Measurements from ENCODE around the gene ABCD3. TPM values are rescaled to one million over a fixed set of nuclear protein-coding genes. Genes with fewer than 3 reads are reported as not detected.

The ABCD3 gene
- total and polyA plus RNA-seq, 2 donors (not counting 1 experiment from before 2014, with no cell fraction given): 26.4 to 34.0 TPM

GRCh38 chr1:94456736-94457135, 38.5 kb downstream of the ABCD3 start:
- Histone ChIP-seq H4K20me1 (ENCODE audit: control insufficient read depth, extremely low read depth, insufficient read depth, low read length) (no peaks in the 10 kb centered on the region), H3K9me3 (ENCODE audit: control insufficient read depth, insufficient read depth, low read depth, low read length) (no peaks in the 10 kb centered on the region), H3K36me3 (ENCODE audit: control insufficient read depth, insufficient read depth, low read length) (no peaks in the 10 kb centered on the region), H3K27ac (ENCODE audit: insufficient read depth, low read length) (no peak overlapping the region), H2AFZ (ENCODE audit: low read length) (no peak overlapping the region), H3K4me3 (replicated peaks in 1 of 4; ENCODE audit: control extremely low read depth in 1 of 4, insufficient read depth in 1 of 4, low read depth in 3 of 4, low read length in 4 of 4) (no peak overlapping the region), H3K79me2 (ENCODE audit: control insufficient read depth, insufficient read depth, low read length) (no peaks in the 10 kb centered on the region), H3K27me3 (ENCODE audit: control insufficient read depth, insufficient read depth, low read length) (no peaks in the 10 kb centered on the region), H3K9ac (ENCODE audit: insufficient read depth, low read length) (no peak overlapping the region), H3K4me1 (ENCODE audit: control insufficient read depth, extremely low read depth, insufficient read depth, low read length) (no peaks in the 10 kb centered on the region), H3K4me2 (ENCODE audit: extremely low read depth, insufficient read depth, low read length) (no peak overlapping the region)
- TF ChIP-seq EZH2 (IDR thresholded peaks at IDR 0.05; ENCODE audit: low read length, missing control alignments) (no peak), CTCF (conservative IDR thresholded peaks at IDR 0.05 in 1 of 2, IDR thresholded peaks at IDR 0.05 in 1 of 2; ENCODE audit: low read depth in 1 of 2, low read length in 2 of 2) (no peak)
- peak in 1 of 2 donors; percentile 60 for DNase-seq (ENCODE audit: low read depth in 2 of 2)

GRCh38 chr1:94462606-94463005, 44.4 kb downstream of the ABCD3 start:
- TF ChIP-seq EZH2 (IDR thresholded peaks at IDR 0.05; ENCODE audit: low read length, missing control alignments): no peak
- TF ChIP-seq CTCF (conservative IDR thresholded peaks at IDR 0.05 in 1 of 2, IDR thresholded peaks at IDR 0.05 in 1 of 2; ENCODE audit: low read depth in 1 of 2, low read length in 2 of 2): no peak
- Histone ChIP-seq H3K4me2 (ENCODE audit: extremely low read depth, insufficient read depth, low read length) (no peak overlapping the region), H3K4me3 (replicated peaks in 1 of 4; ENCODE audit: control extremely low read depth in 1 of 4, insufficient read depth in 1 of 4, low read depth in 3 of 4, low read length in 4 of 4) (no peak overlapping the region), H3K4me1 (ENCODE audit: control insufficient read depth, extremely low read depth, insufficient read depth, low read length) (no peaks in the 10 kb centered on the region), H3K9me3 (ENCODE audit: control insufficient read depth, insufficient read depth, low read depth, low read length) (no peaks in the 10 kb centered on the region), H4K20me1 (ENCODE audit: control insufficient read depth, extremely low read depth, insufficient read depth, low read length) (no peaks in the 10 kb centered on the region), H3K79me2 (ENCODE audit: control insufficient read depth, insufficient read depth, low read length) (no peaks in the 10 kb centered on the region), H3K27ac (ENCODE audit: insufficient read depth, low read length) (no peak overlapping the region), H2AFZ (ENCODE audit: low read length) (no peak overlapping the region), H3K9ac (ENCODE audit: insufficient read depth, low read length) (no peak overlapping the region), H3K36me3 (ENCODE audit: control insufficient read depth, insufficient read depth, low read length) (no peaks in the 10 kb centered on the region), H3K27me3 (ENCODE audit: control insufficient read depth, insufficient read depth, low read length) (no peaks in the 10 kb centered on the region)
- no peak for DNase-seq (ENCODE audit: low read depth in 2 of 2)

- no peak for TF ChIP-seq CTCF (conservative IDR thresholded peaks at IDR 0.05 in 1 of 2, IDR thresholded peaks at IDR 0.05 in 1 of 2; ENCODE audit: low read depth in 1 of 2, low read length in 2 of 2)
- no peak for TF ChIP-seq EZH2 (IDR thresholded peaks at IDR 0.05; ENCODE audit: low read length, missing control alignments)
- no peak overlapping the region for H3K9ac ChIP-seq (ENCODE audit: insufficient read depth, low read length)
- H3K27me3 ChIP-seq (ENCODE audit: control insufficient read depth, insufficient read depth, low read length): no peaks in the 10 kb centered on the region
These were observed 45.0 kb downstream of the ABCD3 start for GRCh38 chr1:94463056-94463764.

More at GRCh38 chr1:94463056-94463764, 45.0 kb downstream of the ABCD3 start:
- H3K27ac ChIP-seq (ENCODE audit: insufficient read depth, low read length): no peak overlapping the region
- H3K4me1 ChIP-seq (ENCODE audit: control insufficient read depth, extremely low read depth, insufficient read depth, low read length): no peaks in the 10 kb centered on the region
- DNase-seq (ENCODE audit: low read depth in 2 of 2): no peak
- no peak overlapping the region for H2AFZ ChIP-seq (ENCODE audit: low read length)
- no peak overlapping the region for H3K4me3 ChIP-seq (replicated peaks in 1 of 4; ENCODE audit: control extremely low read depth in 1 of 4, insufficient read depth in 1 of 4, low read depth in 3 of 4, low read length in 4 of 4)
- H3K9me3 ChIP-seq (ENCODE audit: control insufficient read depth, insufficient read depth, low read depth, low read length): no peaks in the 10 kb centered on the region
- H3K4me2 ChIP-seq (ENCODE audit: extremely low read depth, insufficient read depth, low read length): no peak overlapping the region
- no peaks in the 10 kb centered on the region for H3K36me3 ChIP-seq (ENCODE audit: control insufficient read depth, insufficient read depth, low read length)
- no peaks in the 10 kb centered on the region for H4K20me1 ChIP-seq (ENCODE audit: control insufficient read depth, extremely low read depth, insufficient read depth, low read length)
- no peaks in the 10 kb centered on the region for H3K79me2 ChIP-seq (ENCODE audit: control insufficient read depth, insufficient read depth, low read length)

All from fibroblast of lung (primary cell).